Endothelial cell of hepatic sinusoid (primary cell): Measurements from ENCODE around the gene TRIP10.
"Not testable (repeated sequence)": the region's sequence is repeated elsewhere in the genome, so short reads cannot be mapped to it uniquely, and the experiment has no call there.

Source experiments
- in situ Hi-C: cut with HindIII; loops from 2 replicates; pipeline ENCODE4 v1.10.0; 2017; ENCODE audit warnings: low sequenced_read_pairs

The TRIP10 gene

DNA sequence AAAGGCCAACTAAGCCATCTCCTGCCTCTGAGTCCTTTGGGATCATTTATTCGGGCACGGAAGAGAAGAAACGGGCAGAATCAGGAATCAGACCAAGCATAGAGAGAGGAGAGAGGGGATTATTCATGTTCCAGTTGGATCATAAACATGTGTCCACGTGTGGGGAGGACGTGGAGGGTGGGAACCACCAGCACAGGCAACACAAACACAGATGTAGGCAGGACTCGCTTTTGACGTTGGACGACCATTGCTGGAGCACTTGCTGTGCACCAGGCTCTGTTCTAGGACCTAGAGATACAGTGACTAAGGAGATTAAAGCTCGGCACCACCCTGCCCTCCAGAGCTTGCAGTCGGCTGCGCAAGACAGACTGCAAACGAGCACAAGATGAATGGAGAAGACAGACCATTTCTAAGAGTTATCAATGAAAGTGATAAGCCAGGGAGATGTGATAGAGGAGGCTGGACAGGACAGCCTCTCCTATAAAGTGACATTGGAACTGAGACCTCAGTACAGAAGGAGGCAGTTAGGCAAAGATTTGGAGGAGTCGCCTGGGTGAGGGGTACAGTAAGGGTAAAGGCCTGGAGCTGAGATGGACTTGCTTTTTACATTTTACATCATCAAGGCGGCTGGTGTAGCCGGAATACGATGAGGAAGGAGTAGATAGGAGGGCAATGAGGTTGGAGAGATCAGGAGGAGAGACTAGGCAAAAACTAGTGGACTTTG is 27.0 kb downstream of the TRIP10 start:
- in situ Hi-C loops = no loop called here

DNA sequence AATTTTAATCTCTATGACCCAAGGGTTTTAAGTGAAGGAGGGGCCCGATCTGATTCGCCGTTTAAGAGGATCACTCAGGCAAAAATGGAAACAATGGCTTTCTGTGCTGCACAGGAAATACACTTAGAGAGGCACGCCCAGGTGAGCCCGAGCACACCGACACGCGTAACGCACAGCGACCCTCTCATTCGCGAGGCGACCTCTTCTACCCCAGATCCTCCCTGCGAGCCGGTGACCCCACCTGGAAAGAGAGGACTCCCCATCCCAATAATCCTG is 27.5 kb downstream of the TRIP10 start:
- in situ Hi-C loops = no loop called here

DNA sequence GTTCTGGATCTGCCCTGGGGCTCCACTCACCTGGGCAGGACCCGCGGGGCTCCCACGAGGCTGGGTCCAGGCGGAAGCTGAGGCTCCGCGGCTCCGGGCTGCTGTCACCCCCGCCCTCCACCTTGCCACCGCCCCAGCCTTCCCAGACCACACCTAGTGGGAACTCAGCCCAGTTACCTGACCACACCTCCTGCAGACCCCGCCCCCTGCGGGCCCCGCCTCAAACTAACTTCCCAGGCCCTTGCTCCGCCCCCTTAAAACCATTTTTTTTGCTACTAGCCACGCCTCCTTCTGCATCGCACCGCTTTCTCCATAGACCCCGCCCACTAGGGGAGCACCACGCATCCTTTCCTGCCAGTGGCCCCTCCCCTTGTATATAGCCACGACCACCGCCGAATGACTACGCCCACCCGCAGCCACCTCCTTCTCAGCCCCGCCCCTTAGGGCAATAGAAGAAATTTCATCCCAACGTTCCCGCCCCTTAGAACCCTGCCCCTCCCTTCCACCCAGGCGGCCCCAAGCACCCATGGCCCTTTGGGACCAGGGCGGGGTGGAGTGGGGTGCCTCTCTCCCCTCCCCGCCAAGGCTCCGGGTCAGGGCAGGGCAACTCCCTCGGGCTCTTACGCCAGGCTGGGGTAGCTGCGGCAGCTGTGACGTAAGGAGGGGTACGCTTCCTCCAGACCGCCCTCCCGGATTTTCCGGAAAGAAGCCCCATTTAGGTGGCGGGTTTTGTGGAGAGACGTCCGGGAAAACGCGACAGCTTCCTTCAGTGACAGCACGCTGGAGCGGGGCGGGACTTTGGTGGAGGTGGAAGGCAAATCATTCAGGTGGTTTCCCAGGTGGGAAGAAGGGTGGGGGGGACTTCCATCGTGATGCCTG is 28.1 kb downstream of the TRIP10 start, which contains the start of gene SH2D3A:
Gene SH2D3A, minus strand, starts transcription at position 79 of the 879 bp plus-strand sequence. CDS start 3,687 bp downstream, outside the sequence.
- in situ Hi-C loops = no loop called here

DNA sequence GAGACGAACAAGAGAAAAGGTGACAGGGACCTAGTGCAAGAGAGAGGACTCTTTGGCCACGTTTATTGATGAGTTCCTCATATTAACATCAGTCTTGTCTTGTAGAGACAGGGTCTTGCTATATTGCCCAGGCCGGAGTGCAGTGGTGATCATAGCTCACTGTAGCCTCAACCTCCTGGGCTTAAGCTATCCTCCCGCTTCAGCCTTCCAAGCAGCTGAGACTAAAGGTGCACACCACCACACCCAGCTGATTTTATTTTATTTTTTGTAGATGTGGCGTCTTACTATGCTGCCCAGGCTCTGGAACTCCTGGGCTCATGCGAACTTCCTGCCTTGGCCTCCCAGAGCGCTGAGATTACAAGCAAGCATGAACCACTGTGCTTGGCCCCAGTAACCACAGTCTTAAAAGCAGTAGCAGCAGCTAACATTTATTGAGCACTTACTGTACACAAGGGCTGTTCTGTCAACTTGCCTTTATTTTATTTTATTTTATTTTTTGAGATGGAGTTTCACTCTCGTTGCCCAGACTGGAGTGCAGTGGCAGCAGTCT is 28.8 kb downstream of the TRIP10 start:
- in situ Hi-C loops = no loop called here

DNA sequence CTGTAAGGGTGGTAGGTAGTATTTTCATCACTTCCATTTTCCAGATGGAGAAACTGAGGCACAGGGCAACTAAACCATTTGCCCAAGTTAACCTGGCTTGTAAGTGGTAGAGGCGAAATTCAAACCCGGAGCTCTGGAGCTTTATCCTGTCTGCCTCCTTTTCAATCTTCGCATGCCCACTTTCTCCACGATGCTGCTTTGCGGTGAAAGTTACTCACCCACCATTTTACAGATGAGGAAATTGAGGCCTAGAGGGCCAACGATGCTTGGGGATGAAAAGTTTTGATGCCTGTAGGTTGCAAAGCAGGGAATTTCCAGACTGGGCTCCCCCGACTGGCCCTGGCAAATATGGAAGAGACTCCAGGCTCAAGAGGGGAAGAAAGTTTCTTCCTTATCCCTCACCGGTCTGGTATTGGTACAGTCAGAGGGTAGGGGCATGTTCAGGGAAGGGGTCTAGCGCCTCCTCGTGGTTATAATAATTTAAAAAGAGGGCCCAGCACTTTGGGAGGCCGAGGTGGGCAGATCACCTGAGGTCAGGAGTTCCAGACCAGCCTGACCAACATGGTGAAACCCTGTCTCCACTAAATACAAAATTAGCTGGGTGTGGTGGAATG is 29.6 kb downstream of the TRIP10 start:
- in situ Hi-C loops = no loop called here

DNA sequence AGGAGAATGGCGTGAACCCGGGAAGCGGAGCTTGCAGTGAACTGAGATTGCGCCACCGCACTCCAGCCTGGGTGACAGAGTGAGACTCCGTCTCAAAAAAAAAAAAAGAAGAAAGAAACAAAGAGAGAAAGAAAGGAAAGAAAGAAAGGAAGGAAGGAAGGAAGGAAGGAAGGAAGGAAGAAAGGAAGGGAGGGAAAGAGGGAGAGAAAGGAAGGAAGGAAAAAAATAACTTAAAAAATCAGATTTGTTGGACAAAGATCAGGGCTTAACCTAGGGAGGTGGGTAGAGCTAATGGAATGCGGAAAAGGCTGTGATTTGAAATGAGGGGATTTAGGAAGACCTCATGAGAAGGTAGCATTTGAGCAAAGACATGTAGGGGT is 32.2 kb downstream of the TRIP10 start:
- in situ Hi-C loops = not testable (repeated sequence)

DNA sequence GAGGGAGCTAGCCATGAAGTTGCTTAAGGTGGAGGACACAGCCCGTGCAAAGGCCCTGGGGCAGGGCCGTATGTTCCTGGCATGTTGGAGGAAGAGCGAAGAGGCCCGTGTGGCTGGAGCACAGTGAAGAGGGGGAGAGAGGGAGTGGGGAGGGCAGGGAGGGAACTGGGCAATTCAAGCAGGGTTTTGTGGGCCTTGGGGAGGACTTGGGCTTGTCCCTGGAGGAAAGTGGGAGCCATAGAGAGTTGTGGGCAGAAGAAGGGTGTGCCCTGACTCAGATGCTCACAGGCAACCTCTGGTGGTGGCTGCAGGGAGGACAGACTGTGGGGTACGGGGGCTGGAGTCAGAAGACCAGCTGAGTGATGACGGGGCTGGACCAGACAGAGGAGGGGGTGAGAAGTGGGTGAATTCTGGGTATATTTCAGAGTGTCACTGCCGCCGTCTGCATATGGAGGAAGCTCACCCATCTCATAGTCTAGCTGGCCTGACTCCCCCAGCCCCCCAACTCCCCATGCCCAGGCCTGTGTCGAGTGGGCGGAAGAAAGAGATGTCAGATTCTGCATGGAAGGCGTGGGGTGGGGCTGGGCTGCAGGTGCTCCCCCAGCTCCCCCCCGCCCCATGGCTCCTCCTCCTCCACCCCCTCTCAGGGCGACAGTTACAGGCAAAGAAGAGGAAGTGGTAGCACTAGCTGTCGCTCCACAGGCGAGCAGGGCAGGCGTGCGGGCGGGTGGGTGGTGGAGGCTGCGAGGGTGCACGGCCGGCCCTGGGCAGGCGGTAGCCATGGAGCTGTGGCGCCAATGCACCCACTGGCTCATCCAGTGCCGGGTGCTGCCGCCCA is 32.8 kb downstream of the TRIP10 start, which contains the start of gene VAV1:
Gene VAV1, plus strand, starts transcription at position 681 of the 838 bp plus-strand sequence. Its CDS starts 100 bp downstream, at position 781.
- in situ Hi-C loops = no loop called here

DNA sequence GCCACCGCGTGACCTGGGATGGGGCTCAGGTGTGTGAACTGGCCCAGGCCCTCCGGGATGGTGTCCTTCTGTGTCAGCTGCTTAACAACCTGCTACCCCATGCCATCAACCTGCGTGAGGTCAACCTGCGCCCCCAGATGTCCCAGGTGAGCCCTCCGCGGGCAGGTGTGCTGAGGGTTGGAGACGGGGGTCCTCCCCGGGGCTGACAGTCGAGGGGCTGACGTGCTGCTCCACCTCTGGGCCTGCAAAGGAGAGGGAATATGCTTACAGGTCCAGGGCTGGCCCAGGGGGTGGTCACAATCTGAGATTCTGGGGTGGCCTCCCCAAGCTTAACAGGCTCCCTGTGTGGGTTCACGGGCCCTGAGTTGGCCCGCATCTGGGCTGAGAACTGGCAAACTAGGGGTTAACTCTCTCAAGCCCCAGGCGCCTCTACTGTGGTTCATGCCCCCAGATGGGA is 33.4 kb downstream of the TRIP10 start:
- in situ Hi-C loops = no loop called here

DNA sequence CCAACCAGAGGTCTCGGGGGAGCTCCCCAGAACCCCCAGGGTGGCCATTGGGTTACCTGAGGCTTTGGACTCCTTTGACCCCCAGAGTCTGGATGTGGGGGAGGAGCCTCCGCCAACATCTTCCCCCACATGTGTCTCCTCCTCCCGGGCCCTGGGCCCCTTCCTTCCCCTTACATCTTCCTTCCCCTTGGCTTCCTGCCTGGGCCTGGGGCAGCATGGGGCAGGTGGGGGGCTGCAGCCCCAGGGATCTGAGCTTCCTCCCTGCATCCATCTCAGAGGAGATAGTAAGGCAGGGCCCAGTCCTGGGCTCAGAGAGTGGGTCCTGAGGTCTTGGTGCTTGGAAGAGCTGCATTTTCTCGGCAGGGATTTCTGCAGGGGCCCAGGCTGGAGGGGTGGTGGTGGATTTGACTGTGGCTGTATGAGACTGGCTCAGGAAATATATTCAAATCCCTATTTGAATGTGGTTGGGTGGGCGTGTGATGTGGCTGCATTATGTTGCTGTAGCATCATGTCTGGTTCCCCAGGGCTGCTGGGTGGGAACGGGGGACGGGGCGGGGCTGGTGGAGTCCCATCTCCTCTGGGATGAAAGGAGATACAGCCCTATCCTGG is 33.9 kb downstream of the TRIP10 start:
- in situ Hi-C loops = no loop called here

DNA sequence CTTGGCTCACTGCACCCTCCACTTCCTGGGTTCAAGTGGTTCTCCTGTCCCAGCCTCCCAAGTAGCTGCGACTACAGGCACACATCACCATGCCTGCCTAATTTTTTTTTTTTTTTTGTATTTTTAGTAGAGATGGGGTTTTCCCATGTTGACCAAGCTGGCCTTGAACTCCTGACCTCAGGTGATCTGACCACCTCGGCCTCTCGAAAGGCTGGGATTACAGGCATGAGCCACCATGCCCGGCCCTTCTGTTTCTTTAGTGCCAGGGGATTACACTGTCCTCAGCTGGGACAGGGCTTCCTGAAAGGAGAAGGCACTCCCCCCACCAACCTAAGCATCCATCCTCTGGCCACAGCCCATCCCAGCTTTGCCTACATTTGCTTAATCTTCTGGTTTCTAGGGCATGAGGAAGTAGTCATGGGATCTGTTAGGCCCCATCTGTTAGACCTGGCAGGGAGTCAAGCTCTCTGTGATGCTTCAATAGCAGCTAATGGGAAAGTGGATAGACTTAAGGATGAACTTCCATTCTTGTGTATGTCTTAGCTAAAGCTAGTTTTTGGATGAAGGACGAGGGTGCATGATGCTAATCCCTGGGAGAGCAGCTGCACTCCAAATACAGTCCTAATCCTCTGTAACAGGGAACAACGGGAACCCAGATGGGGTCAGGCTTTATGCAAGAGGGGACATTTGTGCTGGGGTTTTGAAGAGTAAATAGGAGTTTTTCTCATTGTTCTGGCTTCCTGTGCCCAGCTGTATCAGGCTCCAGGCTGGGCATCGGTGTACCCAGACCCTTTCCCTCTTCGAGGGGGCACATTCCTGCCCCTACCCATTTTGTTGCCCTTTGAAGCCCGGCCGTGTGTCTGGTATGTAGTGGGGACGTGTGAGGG is 35.6 kb downstream of the TRIP10 start:
- in situ Hi-C loops = no loop called here

DNA sequence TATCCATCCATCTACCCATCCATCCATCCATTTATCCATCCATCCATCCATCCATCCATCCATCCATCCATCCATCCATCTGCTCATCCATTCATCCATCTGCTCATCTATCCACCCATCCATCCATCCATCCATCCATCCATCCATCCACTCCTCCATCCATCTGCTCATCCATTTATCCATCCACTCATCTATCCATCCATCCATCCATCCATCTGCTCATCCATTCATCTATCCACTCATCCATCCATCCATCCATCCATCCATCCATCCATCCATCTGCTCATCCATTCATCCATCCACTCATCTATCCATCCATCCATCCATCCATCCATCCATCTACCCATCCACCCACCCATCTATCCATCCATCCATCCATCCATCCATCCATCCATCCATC is 36.6 kb downstream of the TRIP10 start:
- in situ Hi-C loops = not testable (repeated sequence)

DNA sequence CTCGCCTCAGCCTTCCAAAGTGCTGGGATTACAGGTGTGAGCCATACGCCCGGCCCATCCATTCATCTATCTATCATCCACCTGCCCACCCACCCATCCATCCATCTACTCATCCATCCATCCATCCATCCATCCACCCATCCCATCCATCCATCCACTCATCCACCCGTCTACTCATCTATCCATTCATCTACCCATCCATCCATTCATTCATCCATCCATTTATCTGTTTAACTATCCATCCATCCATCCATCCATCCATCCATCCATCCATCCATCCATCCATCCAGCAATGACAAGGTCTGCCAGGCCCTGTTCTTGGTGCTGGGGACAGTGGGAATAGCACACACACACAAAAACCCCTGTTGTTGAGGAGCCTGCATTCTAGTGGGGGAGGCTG is 37.5 kb downstream of the TRIP10 start:
- in situ Hi-C loops = no loop called here

DNA sequence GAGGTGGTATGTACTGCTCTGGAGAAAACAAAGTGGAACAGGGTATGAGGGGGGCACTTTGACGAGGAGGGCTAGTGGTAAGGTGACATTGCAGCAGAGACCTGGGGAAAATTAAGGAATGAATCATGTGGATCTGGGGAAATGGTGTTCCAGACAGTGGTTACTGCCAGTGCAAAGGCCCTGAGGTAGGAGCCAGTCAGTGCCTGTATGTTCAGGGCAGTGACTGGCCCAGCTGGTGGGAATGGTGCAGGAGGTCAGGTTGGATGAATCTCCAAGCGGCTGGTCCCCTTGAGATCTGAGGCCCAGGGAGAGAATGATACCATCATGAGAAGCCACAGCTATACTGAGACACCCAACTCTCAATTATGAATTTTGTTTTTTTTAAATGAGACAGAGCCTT is 38.0 kb downstream of the TRIP10 start:
- in situ Hi-C loops = no loop called here

DNA sequence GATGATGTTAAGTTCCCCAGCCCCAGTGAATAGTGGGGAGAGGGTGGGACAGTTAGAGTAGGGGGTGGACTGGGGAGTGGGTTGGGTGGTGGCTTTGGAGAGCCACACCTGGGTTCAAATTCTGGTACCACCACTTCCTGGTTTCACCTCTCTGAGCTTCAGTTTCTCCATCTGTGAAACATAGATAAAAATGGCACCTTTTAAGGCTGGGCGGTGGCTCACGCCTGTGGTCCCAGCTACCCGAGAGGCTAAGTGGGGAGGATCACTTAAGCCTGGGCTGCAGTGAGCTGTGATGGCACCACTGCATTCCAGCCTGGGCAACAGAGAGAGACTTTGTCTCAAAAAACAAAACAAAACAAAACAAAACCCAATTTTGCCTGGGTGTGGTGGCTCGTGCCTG is 38.9 kb downstream of the TRIP10 start:
- in situ Hi-C loops = no loop called here

DNA sequence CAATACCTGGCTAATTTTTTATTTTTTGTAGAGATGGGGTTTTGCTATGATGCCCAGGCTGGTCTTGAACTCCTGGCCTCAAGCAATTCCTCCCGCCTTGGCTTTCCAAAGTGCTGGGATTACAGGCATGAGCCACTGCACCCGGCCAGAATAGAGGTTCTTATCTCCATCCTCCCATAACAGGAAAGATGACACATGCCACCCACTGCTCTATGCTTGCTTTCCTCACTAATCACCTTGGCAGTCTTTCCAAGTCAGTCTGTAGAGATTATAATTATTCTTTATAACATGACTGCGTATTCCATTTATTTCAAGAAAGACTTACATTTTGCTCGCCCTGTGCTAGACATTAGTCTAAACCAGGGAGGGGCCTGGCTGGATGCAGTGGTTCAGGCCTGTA is 39.7 kb downstream of the TRIP10 start:
- in situ Hi-C loops = no loop called here

DNA sequence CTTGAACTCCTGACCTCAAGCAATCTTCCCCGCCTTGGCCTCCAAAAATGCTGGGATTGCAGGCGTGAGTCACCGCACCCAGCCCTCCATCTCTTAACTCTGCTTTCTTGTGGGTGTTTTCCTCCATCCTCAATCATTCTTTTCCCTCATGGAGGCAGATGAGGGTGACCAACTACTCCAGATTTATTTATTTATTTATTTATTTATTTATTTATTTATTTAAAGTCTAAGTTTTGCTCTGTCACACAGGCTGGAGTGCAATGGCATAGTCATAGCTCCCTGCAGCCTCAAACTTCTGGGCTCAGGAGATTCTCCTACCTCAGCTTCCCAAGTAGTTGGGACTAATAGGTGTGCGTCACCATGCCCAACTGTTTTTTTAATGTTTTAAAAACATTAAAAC is 47.9 kb downstream of the TRIP10 start:
- in situ Hi-C loops = no loop called here

DNA sequence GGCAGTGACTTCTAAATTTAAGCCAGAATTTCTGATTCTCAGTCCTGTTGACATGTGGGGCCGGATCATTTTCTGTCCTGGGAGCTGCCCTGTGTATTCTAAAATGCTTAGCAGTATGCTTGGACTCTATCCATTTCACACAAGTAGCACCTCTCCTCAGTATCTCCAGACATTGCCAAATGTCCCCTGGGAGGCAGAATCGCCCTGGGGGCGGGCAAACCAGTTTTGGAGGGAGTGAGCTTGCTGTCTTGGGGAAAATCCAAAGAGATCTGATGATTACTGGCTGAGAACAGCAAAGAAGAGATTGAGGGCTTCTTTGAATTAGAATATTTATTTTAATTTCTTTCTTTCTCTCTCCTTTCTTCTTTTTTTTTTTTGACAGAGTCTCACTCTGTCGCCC is 49.4 kb downstream of the TRIP10 start:
- in situ Hi-C loops = no loop called here

DNA sequence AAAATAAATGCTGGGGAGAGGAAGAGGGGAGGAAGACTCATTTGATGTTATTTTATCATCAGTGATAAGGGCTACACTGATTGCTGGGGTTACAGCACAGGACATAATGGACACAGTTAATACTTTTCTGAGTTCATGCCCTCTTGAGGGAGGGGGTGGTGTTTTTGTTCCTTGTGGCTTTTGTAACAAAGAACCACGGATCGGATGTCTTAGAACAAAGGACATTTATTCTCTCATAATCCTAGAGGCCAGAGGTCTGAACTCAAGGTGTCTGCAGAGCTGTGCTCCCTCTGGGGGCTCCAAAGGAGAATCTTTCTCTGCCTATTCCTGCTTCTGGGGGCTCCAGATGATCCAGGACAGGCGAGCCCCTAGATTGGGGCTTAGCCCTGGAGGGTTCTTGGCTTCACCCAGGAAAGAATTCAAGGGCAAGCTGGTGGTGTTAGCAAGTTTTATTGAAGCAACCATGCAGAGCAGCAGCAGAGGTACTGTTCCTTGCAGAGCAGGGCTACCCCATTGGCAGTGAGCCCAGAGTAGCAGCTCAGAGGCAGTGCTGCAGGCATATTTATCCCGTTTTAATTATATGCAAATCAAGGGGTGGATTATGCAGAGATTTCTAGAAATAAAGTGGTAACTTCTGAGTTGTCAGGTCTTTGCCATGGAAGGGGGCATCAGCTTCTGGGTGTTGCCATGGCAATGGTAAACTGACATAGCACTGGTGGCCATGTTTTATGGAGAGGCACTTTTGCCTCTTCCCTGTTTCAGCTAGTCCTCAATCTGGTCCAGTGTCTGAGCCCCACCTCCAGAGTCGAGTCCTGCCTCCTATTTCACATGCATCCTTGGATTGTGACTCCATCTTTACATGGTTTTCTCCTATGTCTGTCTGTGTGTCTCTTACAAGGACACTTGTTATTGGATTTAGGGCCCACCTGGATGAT is 51.0 kb downstream of the TRIP10 start:
- in situ Hi-C loops = no loop called here
